ELF-1 (cell line): ENCODE data around the gene NRCAM.

ENCODE experiments used
- DNase-seq: peaks from one replicate; pipeline ENCODE4 v3.0.0-alpha.2; 2016; ENCODE audit warnings: low read depth, low spot score

The NRCAM gene

DNA sequence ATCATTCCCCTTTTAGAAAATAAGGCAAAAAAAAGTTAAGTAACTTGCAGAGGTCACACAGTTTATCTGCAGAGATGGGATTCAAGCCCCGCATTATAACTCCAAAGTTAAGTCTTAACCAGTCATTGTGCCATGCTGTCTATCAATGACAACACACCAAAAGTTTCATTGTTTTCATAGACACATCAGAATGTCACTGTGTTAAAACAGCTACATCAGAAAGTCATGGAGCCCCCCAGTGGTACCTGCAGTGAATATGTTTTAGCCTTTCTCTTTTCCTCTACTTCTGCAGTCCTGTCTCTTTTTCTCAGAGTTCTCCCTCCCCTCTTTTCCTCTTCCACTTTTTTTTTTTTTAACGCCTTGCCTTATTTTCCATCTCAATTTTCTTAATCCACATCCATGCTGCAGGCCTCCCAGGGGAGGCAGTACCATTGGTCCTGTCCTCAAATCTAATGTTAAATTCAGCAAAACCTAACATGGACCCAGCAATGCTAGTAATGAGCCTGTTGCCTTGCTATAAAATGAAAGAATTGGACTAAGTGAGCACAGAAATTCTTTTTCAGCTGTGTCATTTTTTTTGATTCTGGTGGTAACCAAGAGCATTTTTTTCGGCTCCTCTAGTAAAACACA is 3.8 kb upstream of the NRCAM start:
- no peak for DNase-seq

DNA sequence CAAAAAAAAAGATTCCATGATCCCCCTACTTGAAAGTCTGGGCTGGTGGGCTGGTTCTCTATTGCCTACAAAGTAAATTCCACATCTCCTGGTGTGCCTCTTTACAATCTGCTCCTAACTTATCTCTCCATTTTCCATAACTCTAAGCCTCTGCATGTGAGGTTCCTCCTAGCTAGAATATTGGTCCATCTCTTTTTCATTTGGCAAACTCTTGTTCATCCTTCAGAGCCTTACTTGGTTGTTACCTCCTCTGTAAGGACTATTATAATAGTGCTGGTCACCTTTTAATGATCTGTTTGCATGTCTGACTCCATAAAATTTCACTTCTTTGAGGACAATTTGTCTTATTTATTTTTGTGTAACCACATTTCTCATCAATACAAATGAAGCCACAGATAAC is 1.6 kb upstream of the NRCAM start:
- no peak for DNase-seq

DNA sequence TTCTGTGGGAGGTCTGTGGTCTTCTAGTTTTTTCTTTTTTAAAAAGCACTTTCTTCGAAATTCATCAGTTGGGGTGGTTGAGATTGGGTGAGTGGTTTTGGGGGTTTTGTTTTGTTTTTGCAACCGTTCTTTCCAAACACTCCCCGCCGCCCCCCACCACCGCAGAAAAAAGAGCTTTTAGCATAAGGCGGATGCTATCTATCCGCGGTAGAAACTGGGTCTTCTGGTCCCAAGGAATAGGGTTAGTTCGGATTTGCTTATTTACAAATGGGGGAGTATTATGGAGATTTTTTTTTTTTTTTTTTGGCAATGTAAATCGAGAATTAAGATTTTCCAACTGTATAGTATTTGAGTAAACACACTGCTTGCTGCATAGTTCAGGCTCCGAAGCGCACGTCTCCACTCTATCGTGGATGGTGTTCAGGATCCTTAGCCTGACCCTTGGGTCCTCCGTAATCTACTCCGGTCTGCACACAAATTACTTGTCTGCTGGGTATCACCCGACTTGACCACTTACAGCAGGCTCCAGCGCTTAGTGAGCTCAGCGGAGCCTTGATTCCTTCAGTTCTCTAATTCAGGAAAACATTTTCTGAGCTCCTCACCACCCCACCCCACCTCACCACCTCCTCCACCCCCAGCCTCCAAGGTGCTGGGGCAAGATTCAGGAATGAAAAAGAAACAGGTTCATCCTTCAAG is 757 bp upstream of the NRCAM start:
- no peak for DNase-seq

DNA sequence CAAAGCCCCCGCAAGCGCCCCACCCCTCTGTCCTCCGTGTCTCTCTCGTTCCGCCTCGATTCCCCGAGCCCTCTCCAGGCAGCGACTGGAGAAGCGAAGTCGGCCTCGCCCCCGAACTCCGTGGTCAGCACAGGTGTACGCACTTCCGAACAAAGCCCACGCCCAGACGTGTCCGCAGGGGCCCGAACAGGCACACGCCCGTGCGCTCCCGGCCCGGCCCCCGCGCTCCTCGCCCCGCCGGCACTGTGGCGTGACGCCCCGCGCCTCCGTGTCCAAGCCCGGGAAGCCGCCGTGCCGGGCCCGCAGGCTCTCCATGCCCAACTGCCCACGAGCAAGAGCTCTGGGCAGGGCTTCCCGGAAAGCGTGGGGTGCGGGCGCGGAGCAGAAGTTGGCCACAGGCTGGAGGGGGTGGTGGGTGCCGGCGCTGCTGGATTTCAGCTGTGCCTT is 662 bp downstream of the NRCAM start:
- DNase-seq: no peak

DNA sequence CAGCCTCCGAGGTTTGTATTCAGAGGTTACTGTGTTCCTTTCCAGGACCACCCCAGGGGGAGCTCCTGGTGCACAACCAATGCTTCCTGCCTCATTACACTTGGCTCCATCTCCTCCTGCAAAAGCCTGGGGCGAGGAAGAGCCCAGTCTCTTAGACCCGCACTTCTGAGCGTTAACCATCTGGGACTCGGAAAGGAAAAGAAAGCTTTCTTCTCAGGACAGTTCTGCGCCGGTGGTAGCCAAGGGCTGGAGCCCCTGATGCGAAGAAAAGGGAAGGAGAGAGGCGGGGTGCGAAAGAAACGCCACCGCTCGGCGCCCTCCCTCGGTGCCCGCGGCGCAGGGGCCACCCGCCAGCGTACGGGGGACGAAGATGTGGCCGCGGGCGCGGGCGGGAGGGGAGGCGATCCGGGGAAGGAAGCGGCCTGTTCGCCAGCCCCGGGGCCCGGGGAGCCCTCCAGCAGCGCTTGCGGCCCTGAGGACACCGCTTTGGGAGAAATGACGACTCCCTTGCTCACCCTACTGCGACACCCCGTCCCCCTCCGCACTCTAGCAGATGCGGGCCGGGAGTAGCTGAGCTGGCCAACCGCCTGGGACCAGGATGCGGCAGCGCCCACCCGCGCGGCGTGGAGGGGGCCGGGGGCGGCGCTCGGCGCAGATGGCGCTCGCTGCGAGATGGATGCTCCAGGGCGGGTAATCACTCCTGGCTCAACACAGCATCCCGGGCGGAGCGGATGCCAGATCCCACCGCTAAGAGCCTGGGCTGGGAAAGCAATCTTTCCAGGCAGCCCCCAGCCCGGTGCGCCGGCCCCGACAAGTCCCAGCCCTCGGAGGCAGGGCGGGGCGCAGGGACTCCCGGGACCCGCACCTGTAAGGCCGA is 1.3 kb downstream of the NRCAM start:
- peak; percentile 71 for DNase-seq

DNA sequence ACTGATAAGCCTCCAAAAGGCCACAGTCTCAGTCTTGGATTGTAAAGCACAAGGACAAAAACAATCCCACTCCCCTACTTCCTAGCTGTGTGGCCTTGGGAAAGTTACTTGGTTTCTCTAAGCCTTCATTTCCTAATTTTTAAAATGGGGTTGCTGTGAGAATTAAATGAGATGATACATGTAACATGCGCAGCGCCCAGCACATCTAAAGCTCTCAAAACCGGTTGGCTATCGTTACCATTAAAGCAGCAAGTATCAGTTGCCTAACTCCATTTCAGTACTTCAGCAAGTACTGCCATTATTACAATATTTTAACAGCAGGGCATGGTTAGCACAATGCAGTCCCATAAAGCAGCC is 1.9 kb downstream of the NRCAM start:
- no peak for DNase-seq

DNA sequence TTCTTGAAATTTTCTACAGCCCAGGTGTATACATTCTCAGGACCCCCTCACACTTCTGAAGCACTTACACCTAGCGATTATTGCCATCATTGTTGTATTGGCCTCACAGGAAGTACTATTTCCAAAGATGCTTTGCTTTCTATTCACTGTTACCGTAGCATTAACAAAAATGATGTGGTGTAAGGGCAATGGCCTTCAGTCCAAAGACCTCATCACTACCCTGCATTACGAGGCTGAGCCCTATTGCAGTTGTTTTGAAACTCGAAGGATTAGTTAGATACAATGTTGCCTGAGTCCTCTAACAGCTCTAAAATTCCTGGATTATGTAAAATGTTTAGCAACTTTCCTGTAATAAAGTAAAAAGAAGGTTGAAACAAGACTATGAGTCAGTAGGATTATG is 2.9 kb downstream of the NRCAM start:
- no peak for DNase-seq

DNA sequence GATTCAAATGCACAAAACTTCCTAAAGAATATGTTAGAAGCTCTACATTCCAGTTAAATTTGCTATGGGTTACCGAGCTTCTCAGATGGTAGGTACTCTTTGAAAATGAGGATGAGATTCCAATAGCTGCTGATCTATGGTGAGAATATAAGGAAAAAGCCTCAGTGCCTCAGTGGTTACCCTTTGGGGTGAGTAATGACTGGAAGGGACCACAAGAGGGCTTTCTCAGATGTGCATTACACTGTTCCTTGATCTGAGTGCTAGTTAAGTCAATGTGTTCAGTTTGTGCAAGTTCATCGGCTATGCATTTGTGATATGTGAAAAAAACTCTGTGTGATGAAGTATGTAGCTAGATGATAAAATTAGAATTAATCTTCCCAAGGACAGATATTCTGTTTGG is 3.5 kb downstream of the NRCAM start:
- no peak for DNase-seq

DNA sequence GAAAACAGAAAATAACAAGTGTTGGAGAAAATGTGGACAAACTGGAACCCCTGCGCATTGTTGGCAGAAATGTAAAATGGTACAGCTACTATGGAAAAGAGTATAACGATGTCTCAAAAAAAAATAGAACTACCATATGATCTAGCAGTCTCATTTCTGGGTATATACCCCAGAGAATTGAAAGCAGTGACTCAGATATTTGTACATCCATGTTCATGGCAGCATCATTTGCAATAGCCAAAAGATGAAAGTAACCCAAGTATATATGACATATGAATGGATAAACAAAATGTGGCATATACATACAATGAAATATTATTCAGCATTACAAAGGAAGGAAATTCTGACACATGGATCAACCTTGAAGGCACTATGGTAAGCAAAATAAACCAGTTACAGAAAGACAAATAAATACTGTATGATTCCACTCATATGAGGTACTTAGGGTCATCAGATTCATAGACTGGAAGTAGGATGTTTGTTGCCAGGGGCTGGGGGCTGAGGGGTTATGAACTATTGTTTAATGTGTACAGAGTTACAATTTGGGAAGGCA is 4.9 kb downstream of the NRCAM start:
- no peak for DNase-seq

DNA sequence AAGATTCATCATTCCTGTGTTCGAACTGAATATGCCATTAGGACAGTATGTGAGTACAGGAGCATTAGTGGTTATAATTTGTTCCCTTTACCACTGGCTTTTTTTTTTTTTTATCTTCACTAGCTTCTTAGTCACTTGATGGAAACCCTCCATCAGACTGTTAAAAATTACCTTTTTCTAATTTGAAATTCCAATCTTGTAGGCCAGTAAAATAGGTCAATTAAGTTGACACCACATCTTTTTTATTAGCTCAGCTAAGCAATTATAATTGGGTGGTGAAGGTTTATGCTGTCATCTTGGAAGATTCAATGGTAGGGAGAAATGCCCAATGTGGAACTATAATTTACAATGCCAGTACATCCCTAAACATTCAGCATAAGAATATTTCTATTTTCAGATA is 6.1 kb downstream of the NRCAM start:
- no peak for DNase-seq

DNA sequence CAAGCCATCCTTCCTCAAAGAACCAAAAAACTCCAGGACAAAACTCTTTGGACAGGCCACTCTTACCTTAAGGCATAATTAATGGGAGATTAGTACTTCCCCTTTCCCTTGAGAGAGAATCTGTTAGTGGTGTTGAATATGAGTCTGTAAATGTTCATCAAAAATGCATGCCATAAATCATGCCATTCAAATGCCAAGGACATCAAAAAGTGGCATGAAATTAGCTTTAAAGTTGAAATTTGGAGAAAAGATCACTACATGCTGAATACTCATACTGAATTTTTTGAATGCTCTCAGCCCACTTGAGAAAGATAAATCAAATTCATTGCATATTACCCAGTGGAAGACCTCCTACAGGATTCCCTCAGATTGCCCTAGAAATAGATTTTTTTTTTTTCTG is 6.7 kb downstream of the NRCAM start:
- DNase-seq: no peak

DNA sequence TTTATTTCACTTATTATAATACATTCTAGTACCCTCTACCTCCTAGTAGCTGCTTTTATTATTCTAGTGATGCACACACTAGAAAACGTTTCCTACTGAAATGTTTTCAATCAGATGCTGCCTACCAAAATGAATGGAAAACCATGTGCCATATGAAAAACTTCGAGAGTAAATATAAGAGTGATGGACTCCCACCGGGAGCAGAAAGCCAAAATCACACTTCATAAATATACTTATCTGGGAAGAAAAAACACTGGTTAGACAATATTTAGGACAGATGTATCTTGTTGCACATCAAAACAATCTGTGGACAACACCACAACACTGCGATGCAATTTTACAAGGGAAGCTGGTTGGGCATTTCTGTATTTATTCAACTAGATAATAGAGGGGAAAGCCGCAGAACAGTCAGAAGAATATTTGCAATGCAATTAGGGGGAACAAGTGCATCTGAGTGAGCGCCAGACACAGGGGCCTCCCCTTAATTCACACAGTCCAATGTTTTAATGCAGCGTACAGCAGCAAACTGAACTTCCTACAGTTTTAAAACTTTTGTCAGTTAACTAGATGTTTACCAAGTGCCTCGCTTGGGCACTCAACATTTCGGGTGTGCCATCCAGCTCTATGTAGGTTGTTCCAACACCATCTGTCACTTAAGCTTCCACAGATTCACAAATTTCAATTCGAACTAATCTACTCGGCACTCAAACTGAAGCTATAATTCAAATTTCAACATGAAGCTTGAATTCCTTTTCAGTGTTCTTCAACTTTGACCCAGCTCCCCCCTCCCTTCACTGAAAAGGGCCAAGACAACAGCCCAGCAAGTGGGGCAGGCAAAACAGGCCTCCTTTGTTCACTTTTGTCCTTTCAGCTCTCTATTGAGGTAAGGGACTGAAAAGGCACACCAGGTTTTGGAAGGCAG is 7.4 kb downstream of the NRCAM start:
- DNase-seq: peak; percentile 30

DNA sequence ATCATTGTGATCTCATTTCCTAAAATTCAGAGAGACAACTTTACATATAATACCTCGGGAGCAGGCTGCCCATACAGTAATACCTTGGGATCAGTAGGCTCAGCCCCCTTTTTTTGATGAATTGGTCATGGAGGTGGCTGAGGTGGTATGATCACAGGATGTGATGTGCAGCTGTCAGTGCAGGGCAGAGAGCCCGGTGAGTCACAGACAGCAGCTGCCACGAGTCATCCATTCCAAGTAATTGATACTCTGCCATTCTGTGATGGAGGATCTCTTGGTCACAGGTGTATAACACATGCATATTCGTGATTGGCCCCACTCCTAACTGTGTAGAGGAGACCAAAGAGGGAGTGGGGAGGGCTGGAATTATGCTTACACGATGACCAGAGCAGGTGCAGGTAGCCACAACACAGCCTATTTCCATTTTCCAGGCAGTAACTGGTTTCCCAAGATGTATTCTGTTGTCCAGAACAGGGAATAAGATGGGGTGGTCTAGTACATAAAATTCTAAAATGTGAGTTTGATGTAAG is 14.1 kb downstream of the NRCAM start:
- no peak for DNase-seq

DNA sequence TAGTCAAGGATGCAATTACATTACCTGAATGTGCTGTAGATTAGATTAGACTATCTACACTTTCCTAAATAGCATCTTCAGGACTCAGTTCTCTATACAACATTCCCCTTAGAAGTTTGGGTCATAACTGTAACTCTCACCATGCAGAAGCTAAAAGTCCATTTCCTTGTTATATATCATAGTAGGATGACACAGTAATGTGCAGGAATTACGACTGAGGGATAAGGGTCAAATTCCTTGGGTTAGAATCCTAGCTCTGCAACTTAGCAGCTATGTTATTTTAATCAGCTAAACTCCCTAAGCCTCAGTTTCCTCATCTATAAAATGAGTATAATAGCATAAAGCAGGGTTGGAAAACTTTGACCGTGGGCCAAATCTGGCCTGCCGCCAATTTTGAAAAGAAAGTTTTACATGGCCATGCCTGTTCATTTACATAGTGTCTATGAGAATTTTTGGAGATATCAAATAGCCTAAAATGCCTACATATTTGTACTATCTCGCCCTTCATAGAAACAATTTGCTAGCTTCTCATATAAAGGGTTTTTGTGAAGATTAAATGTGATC is 14.8 kb downstream of the NRCAM start:
- DNase-seq: no peak

DNA sequence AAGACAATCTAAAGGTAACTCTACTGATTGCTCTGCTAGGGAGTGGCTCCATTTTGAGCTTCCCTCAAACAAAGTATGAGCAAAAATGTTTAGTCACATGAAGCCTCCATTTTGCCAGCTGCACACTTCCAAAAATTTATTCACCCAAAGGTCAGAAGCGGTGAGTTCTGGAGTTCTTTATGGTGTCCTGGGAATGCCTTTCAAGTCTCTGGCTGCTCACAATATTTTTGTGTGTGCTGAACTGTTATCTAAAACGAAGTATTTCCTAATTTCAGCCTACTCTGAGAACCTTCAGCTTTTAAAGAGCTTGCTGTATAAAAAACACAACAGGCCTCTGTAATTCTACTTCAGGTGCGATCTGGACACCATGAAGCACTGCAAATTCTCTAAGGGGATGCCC is 15.6 kb downstream of the NRCAM start:
- DNase-seq: no peak

DNA sequence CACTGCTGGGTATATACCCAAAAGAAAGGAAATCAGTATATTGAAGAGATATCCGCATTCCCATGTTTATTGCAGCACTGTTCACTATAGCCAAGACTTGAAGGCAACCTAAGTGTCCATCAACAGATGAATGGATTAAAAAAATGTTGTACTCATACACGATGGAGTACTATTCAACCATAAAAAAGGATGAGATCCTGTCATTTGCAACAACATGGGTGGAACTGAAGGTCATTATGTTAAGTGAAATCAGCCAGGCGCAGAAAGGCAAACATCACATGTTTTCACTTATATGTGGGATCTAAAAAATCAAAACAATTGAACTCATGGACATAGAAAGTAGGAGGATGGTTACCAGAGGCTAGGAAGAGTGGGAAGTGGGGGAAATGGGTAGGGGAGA is 19.3 kb downstream of the NRCAM start:
- DNase-seq: no peak

DNA sequence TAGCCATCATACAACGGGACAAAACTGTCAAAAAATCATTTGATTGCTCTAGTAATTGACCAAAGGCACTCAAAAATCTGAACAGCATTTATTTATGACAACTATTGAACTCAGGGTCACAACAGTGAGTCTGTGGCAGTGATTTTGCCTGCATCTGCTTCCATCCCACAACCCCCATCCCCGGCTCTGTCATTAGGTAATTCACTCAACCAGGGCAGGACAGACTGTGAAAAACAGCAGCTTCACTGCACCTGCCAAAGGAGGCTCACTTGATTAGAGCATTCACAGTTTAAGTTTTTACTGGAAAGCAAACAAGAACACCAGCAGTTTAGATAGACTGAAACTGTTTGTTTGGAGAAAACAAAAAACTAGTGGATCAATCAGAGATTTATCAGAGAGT is 22.2 kb downstream of the NRCAM start:
- DNase-seq: no peak

DNA sequence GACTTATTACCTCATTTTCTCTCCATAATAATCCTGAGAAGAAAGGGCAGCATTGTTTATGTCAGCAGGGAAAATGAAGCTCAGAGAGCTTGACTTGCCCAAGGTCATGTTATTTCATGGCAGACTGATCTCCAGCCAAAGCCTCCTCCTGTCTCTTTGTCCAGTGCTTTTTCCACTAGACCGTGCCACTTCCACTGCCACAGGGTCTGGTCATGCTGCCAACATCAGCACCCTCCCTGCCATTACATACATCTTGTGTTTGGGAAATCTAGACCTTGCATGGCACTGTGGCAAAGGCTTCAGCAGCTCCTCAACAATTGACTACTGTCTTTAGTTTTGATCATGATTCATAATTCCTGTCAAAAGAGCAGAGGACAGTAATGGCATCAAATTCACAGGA is 25.1 kb downstream of the NRCAM start:
- no peak for DNase-seq

DNA sequence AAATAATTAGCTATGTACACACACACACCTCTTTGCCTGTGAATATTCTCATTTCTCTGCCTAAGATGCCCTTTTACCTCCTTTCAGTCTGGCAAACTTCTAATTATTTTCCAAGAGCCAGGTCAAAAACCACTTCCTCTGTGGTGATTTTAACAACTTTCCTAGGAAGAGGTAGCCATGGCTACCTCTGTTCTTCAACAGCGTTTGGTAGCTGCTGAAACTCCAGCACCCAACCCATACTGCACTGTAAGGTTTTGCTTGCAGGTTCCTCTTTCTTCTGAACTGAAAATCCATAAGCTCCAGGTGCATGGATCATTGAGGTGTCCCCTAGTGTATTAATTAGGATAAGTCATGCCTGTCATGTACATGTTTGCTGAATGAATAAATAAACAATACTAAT is 25.6 kb downstream of the NRCAM start:
- no peak for DNase-seq

DNA sequence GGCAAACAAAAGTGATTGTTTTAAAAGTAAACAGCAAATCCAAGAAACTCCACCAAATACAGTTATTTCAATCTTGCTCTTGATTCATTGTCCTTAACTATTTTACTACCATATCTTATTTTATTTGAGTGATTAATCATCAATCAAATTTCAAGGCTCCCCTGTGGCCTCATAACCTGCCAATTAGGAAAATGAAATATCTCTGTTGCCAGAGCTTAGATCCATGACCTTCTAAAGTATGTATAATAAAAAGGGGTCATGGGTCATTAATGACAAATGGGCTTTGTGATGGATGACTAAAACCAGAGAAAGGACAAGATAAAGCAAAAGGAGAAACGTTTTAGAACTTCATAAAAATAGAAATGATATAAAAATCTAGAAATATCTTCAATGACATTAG is 28.5 kb downstream of the NRCAM start:
- DNase-seq: no peak
